NCI-H1105 (cell line): ENCODE measurements around the gene ATXN1.
"Not testable (repeated sequence)": the region's sequence is repeated elsewhere in the genome, so short reads cannot be mapped to it uniquely, and the experiment has no call there.

ENCODE experiments used
- DNase-seq: peaks from one replicate; lab custom pipeline; 2025; lab: John Stamatoyannopoulos, UW

Gene ATXN1

DNA sequence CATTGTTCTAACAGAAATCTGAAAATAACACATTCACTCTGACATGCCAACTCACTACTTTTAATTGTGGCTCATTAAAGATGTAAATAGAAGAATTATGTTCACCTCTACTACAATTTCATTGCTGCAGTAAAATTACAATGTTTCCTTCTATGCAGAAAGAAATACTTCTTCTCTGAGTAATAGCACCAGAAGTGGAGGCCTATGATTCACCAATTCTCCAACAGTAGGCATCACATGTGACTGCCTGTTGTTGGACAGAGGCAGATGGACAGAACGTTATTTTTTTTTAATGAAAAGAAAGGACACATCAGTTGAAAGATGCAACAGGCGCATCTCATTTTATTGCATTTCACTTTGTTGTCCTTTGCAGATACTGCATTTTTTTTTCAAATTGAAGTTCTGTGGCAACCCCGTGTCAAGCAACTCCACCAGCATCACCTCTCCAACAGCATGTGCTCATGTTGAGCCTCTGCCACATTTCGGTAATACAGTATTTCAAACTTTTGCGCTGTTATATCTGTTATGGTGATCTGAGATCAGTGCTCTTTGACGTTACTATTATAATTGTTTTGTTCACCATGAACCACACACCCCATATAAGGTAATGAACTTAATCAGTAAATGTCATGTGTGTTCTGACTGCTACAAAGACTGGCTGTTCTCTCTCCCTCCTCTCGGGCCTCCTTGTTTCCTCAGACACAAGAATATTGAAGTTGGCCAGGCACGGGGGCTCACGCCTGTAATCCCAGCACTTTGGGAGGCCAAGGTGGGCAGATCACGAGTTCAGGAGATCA is 121.4 kb downstream of the ATXN1 start:
- no peak for DNase-seq

DNA sequence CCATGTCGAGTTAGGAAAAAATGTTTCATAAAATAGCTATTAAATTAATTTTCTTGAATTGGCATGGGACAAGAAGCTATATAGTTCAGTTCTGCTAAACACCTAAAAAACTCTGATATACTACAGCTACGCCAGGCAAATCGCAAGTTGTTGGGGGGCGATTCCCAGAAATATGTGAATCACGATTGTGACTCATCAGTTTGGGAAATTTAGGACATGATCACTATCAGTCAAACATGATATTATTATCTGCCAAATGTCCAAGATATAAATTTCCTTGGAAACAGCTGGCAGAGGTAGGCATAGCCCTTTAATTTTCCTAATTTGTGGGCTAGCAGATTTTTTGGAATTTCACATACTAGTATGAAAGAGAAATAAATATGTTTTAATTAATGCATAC is 123.6 kb downstream of the ATXN1 start:
- no peak for DNase-seq

- no peak for DNase-seq
Observed at GRCh38 chr6:16635810-16636602, 125.3 kb downstream of the ATXN1 start.

- DNase-seq, result no peak
Observed at GRCh38 chr6:16635291-16635809, 125.9 kb downstream of the ATXN1 start.

DNA sequence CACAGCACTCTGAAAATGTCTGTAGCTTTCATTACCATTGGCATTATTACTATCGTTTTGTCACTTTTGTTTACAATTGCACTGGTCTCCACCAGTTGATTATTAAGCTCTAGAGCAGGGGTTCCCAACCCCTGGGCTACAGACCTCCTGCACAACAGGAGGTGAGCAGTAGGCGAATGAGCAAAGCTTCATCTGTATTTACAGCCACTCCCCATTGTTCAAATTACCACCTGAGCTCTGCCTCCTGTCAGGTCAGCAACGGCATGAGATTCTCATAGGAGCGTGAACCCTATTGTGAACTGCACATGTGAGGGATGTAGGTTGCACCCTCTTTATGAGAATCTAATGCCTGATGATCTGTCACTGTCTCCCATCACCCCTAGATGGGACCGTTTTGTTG is 126.4 kb downstream of the ATXN1 start:
- no peak for DNase-seq

GRCh38 chr6:16633961-16634360 is 127.3 kb downstream of the ATXN1 start:
- DNase-seq, result no peak

DNA sequence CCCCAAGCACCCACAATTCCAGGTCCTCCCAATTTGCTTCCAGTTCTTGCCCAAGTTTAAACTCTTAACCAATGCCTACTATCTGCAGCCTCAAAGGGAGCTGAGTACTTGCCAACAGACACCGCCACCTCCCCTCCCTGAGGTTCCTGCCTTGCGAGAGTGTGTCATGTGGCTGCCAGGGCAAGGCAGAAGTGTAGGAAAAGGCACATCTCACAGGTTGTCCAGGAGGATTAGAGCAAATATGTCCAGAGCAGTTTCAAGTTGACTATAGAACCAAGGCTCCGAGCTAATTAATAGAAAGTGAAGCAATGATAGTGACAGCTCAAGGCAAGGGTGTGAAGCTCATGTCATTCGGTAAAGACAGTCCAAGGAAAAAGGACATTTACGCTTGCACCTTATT is 127.8 kb downstream of the ATXN1 start:
- no peak for DNase-seq

GRCh38 chr6:16632101-16632500 is 129.2 kb downstream of the ATXN1 start:
- no peak for DNase-seq

DNA sequence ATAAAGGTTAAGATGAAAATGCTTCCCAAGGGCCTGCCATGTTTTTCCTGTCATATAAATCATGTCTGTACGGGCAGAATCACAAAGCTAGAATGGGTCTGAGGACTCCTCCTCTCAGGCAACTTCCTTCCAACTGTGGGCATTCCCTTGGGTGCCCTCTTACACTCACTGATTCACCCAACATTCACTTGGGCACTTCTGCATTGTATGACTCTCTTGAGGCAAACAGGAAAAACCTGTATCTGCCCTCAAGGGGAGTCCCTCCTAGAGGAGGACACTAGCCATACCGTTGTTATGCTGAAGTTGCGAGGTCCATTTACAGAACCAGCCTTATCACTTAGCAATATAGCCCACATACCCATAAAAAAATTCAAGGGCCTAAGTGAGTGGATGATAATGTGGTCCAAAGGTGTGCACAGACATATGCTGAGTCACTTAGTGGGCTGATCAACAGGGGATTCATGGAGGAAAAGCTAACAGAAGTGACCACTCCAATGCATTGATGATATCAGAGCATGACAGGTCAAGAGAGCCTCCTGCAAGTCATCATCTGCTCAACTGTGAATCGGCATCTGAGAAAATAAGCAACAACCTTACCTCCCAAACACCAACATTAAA is 131.1 kb downstream of the ATXN1 start:
- DNase-seq, result no peak

- DNase-seq, result not testable (repeated sequence)
Observed at GRCh38 chr6:16628580-16628979, 132.7 kb downstream of the ATXN1 start.

GRCh38 chr6:16626650-16627049 is 134.6 kb downstream of the ATXN1 start:
- no peak for DNase-seq

DNA sequence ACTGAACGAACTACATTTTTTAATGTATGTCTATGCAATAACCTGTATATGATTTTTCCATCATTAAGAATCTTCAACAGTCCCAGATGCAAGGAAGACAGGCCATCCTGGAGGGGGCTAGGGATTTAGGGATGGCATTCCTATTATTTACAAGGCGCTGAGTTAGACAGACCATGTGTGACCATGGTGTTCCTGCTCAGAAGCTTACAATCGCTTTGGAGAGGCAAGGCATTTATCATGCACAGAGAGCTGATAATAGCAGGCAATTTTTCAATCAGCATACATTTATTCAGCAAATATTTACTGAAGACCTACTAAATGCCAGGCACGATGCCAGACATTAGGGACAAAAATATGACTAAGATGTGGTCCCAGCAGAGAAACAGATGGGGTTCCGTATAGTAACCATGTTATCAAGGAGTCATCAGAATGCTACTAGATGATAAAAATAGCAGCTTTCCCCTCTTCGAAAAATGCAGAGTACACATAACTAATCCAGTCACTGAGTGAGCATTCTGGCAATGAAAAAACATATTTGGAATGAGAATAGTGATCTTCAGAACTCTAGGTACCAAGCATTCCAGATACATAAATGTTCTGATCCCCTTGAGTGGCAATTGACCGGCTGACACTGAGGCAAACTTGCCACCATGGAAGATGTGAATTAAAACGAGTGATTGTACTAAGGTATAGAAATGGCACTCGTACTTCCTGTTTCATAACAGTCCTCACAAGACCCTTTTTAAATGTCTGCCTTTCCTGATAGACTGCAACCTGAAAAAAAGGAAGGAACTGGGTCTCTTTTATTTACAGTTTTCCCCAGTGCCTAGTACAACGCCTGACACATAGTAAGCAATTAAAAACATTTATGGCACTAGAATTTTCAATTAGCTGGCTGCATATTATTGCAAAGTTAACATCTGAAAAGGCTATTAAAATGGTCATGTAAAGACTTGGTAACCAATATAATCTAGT is 135.7 kb downstream of the ATXN1 start:
- no peak for DNase-seq

GRCh38 chr6:16624636-16625290 is 136.5 kb downstream of the ATXN1 start:
- DNase-seq, result no peak

DNA sequence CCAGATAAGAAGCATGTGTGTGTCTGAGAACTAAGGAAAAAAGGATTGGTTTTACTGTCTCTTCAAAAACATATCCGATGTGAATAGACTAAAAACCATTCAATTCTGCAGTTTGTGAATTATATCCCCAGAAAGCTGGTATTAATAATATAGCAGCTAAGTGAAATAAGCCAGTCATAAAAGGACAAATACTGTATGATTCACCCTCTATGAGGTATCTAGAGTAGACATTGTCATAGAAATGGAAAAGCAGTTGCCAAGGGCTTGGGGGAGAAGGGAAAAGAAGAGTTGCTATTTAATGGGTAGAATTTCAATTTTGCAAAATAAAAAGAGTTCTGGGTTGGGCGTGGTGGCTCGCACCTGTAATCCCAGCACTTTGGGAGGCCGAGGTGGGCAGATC is 137.5 kb downstream of the ATXN1 start:
- DNase-seq, result no peak

DNA sequence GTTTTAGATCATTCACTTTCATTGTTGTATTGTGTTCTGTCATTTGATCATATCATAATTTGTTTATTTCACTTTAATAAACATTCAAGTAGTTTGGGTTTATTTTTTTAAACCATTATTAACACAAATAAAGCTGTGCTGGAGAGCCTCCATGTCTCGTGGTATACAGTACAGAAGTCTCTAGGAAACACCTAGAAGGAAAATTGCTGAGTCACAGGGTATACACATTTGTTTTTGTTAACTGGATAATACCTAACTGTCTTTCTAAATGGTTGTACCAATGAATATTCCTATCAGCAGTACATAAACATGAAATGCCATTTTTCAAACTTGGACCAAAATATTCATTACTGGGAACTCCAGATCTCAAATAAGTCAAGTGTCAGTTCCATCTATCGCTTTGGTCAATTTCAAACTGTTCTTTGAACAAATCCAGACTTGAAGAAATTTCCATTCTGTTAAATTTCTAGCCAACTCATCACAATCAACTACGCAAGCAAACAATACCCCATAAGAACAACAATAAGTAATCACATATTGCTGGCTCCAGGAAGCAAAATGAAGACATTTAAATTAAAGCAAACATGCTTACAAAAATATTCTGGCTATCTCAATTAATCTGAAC is 138.1 kb downstream of the ATXN1 start:
- no peak for DNase-seq

GRCh38 chr6:16622193-16622592 is 139.1 kb downstream of the ATXN1 start:
- DNase-seq, result no peak

DNA sequence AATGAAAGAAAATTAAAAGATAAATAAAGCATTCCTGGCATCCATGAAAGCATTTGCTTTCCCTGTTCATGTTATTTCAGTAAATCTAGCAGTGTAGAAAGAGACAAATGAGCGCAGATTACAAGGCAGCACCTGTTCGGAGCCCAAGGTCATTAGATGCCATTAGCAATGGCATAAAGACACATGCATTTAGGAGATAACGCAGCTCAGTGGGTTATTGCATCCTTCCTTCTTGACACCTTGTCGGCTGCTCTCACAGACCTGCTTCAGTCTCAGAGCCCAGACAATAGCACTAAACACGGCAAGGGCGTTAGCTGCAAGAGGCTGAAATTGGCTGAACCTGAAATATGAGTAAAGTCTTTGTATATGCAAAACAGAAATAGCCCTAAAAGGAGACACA is 140.3 kb downstream of the ATXN1 start:
- DNase-seq, result no peak

DNA sequence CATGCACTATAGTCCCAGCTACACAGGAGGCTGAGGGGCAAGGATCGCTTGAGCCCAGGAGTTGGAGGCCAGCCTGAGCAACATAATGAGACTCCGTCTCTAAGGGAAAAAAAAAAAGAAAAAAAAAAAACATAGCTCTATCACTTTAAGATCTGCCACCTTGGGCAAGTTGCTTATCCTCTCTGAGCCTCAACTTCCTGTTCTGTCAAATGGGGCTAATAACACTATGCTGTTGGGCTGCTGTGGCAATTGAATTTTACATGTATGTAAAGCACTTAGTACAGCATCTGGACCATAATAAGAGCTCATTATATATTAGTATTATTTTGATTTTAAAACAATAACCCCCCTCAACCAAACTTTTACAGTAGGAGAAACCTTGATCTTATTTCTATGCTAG is 141.5 kb downstream of the ATXN1 start:
- no peak for DNase-seq

GRCh38 chr6:16618962-16619361 is 142.3 kb downstream of the ATXN1 start:
- DNase-seq, result no peak

GRCh38 chr6:16615215-16615614 is 146.0 kb downstream of the ATXN1 start:
- not testable (repeated sequence) for DNase-seq

GRCh38 chr6:16614143-16614542 is 147.1 kb downstream of the ATXN1 start:
- DNase-seq, result not testable (repeated sequence)
